Type B pancreatic cell (in vitro differentiated cells): Measurements from ENCODE around the gene NCF1. TPM values are rescaled to one million over a fixed set of nuclear protein-coding genes. Genes with fewer than 3 reads are reported as not detected.
"Not testable (repeated sequence)": the region's sequence is repeated elsewhere in the genome, so short reads cannot be mapped to it uniquely, and the experiment has no call there.

Source experiments
- DNase-seq: peaks from one replicate; pipeline ENCODE4 v3.0.0; 2021; ENCODE audit warnings: mixed read lengths; ENCODE audit not compliant: unreplicated experiment; ENCODE audit errors: extremely low spot score
- H3K27ac Mint-ChIP-seq: 2 replicates; pipeline ENCODE4 v1.8.0; 2021; ENCODE audit warnings: mild to moderate bottlenecking, mixed read lengths
- H3K27me3 Mint-ChIP-seq: 2 replicates; pipeline ENCODE4 v1.8.0; 2021; ENCODE audit warnings: mixed read lengths
- H3K36me3 Mint-ChIP-seq: 2 replicates; pipeline ENCODE4 v1.8.0; 2021; ENCODE audit warnings: mixed read lengths
- H3K4me1 Mint-ChIP-seq: one replicate; pipeline ENCODE4 v1.8.0; 2021; ENCODE audit warnings: mixed read lengths; ENCODE audit not compliant: unreplicated experiment
- H3K4me3 Mint-ChIP-seq: 2 replicates; pipeline ENCODE4 v1.8.0; 2021; ENCODE audit warnings: mild to moderate bottlenecking, mixed read lengths
- H3K9me3 Mint-ChIP-seq: 2 replicates; pipeline ENCODE4 v1.8.0; 2021; ENCODE audit warnings: mixed read lengths
- total RNA-seq: library from RNA; stranded (reverse); gene quantifications from 2 replicates; pipeline ENCODE4 v1.2.1, GENCODE V29; 2021; ENCODE audit warnings: low replicate concordance

NCF1 gene
- total RNA-seq, 1 donor from 2014 or later = not detected

GRCh38 chr7:74820146-74820805 lies 46.5 kb downstream of the NCF1 start:
- H3K4me1 Mint-ChIP-seq, H3K27ac Mint-ChIP-seq, H3K36me3 Mint-ChIP-seq, H3K4me3 Mint-ChIP-seq, DNase-seq, H3K9me3 Mint-ChIP-seq, H3K27me3 Mint-ChIP-seq: not testable (repeated sequence)

GRCh38 chr7:74821259-74821658 lies 47.4 kb downstream of the NCF1 start:
- DNase-seq, H3K27me3 Mint-ChIP-seq: not testable (repeated sequence)

GRCh38 chr7:74829959-74830358 lies 56.1 kb downstream of the NCF1 start:
- not testable (repeated sequence) for H3K27me3 Mint-ChIP-seq, H3K4me1 Mint-ChIP-seq, H3K27ac Mint-ChIP-seq

More at GRCh38 chr7:74821259-74821658, 47.4 kb downstream of the NCF1 start:
- not testable (repeated sequence) for H3K4me1 Mint-ChIP-seq, H3K27ac Mint-ChIP-seq, H3K36me3 Mint-ChIP-seq, H3K4me3 Mint-ChIP-seq, H3K9me3 Mint-ChIP-seq

GRCh38 chr7:74830411-74830810 lies 56.6 kb downstream of the NCF1 start:
- not testable (repeated sequence) for H3K4me3 Mint-ChIP-seq, H3K4me1 Mint-ChIP-seq, H3K36me3 Mint-ChIP-seq, H3K27ac Mint-ChIP-seq, H3K27me3 Mint-ChIP-seq, H3K9me3 Mint-ChIP-seq, DNase-seq

More at GRCh38 chr7:74829959-74830358, 56.1 kb downstream of the NCF1 start:
- H3K9me3 Mint-ChIP-seq, H3K36me3 Mint-ChIP-seq, DNase-seq, H3K4me3 Mint-ChIP-seq: not testable (repeated sequence)

Other genes with a start within 250 kb of the NCF1 start
- 242 and 335 TPM in 2 replicates for gene GTF2I, start 116.3 kb upstream of the NCF1 start, total RNA-seq
- gene GTF2IRD2, start 77.6 kb downstream of the NCF1 start, total RNA-seq = 18.6 and 20.6 TPM in 2 replicates
- 42.8 and 70.3 TPM in 2 replicates for gene CASTOR2, start 190.7 kb downstream of the NCF1 start, total RNA-seq